HG03139 (cell line): ENCODE results near the gene CGA.
"Not testable (repeated sequence)": the region's sequence is repeated elsewhere in the genome, so short reads cannot be mapped to it uniquely, and the experiment has no call there.

Source experiments
- ATAC-seq: cut with Tn5 transposase; IDR thresholded peaks from one replicate; pipeline ENCODE4 v1.9.1; 2021; ENCODE audit not compliant: unreplicated experiment

The CGA gene

GRCh38 chr6:87095087-87095509 is at the start of gene CGA:
CGA (minus strand) TSS chr6:87095106; CDS start chr6:87088200, 6,906 bp downstream.
- ATAC-seq, result no peak

GRCh38 chr6:87139927-87140326 is 45.0 kb upstream of the CGA start:
- ATAC-seq, result not testable (repeated sequence)

GRCh38 chr6:87139236-87139635 is 44.3 kb upstream of the CGA start:
- ATAC-seq, result no peak

DNA sequence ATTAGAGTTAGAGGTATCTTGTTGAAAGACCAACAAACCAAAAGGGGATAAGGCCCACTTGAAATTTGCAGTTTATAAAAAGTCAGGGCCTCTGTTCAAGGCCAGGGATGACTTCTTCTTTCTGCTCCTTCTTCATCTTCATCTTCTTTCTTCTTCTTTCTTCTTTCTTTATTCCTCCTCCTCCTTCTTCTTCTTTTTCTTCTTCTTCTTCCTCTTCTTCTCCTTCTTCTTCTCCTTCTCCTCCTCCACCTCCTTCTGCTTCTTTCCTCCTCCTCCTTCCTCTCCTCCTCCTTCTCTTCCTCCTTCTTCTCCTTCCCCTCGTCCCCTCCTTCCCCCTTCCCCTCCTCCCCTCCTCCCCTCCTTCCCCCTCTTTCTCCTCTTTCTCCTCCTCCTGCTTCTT is 42.1 kb upstream of the CGA start:
- ATAC-seq, result no peak

GRCh38 chr6:87127737-87128136 is 32.8 kb upstream of the CGA start:
- no peak for ATAC-seq

DNA sequence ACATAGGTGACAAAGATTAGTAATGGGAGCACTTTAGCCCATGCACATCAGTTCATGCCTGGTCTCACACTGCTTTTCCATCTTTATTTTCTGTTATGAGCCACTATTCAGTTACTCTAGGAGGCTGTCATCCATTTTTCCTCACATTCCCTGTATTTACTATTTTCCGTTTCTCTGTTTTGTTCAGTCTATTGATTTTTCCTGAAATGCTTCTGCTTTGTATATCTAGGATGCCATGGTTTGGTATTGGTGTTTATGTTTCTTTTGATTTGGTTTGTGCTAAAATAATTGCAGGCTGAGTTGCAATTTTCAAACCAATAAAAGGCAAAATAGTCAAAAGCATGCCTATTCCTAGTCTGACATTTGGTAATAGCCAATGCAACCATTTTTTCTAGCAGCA is 31.6 kb upstream of the CGA start:
- no peak for ATAC-seq

DNA sequence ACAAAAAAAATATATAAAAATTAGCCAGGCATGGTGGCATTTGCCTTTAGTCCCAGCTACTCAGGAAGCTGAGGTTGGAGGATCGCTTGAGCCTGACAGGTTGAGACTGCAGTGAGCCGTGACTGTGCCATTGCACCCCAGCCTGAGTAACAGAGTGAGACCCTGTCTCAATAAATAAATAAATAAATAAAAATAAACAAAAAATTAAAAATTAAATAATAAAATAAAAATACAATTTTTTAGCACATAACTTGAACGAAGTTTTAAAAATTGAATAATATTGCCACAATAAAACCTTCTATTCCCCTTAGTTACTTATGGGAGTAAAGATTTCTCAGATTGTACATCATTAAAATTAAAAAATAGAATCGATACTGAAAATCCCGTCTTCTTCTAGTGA is 29.2 kb upstream of the CGA start:
- ATAC-seq, result no peak

DNA sequence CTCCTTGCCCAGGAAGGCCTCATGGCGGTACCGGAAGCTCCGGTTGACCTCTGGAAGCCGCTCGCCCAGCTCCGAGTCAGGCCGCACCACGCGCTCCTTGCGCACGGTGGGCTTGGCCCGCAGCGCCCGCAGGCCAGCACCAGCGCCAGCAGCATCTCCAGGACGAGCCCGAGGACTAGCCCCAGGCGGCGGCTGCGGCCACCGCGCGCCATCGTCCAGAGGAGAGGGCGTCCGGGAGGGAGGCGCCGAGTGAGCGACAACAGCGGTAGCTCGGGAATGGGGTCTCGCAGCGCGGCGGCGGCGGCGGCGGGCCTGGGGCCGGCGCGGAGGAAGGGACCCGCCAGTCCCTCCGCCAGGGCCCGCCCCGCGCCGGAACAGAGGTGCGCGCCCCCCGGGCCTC is 27.6 kb upstream of the CGA start:
- no peak for ATAC-seq

GRCh38 chr6:87118054-87118453 is 23.1 kb upstream of the CGA start:
- ATAC-seq, result no peak

- ATAC-seq, result no peak
Observed at GRCh38 chr6:87116922-87117321, 22.0 kb upstream of the CGA start.

- ATAC-seq, result no peak
Observed at GRCh38 chr6:87115402-87116135, 20.7 kb upstream of the CGA start.

DNA sequence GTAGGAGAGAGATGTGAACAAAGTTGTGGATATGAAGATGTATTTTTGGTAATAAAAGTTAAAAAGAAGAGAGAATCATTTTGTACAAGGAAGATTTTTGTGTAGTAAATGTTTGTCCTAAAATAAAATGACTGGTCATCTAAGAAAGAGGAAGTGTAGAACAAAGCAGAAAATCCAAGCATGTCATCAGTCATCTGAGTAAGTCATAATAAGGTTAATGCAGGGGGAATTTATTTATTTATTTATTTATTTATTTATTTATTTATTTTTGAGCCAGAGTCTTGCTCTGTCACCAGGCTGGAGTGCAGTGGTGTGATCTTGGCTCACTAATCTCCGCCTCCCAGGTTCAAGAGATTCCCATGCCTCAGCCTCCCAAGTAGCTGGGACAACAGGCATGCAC is 15.7 kb upstream of the CGA start:
- ATAC-seq, result no peak

GRCh38 chr6:87105823-87106222 is 10.9 kb upstream of the CGA start:
- ATAC-seq, result no peak

GRCh38 chr6:87104667-87105066 is 9.8 kb upstream of the CGA start:
- ATAC-seq, result no peak

DNA sequence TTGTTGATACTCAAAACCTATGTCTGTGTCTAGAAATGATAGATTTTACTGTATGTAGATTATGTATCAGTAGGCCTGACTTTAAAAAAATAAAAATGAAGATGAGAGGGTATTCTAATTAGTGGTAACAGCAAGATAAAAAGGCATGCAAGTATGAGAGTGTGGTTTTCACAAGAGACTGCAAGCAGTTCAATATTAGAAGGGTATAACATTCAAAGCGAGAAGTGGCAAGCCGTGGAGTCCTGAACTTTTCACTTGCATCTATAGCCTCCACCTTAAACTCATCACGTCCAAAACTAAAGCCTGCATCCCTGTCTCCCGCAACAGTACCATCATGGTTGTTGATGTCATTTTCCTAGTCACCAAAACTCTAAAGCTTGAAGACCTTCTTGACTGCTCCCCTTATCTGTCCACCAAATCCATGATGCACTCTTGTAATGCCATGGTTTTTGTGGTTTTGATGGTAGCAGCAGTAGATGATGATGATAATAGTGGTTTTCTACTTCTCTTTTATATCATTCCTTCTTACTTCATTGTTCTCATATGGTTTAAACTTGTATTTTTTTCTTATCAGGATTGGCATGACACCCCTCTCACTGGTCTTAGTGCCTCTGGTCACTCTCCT is 9.2 kb upstream of the CGA start:
- no peak for ATAC-seq

DNA sequence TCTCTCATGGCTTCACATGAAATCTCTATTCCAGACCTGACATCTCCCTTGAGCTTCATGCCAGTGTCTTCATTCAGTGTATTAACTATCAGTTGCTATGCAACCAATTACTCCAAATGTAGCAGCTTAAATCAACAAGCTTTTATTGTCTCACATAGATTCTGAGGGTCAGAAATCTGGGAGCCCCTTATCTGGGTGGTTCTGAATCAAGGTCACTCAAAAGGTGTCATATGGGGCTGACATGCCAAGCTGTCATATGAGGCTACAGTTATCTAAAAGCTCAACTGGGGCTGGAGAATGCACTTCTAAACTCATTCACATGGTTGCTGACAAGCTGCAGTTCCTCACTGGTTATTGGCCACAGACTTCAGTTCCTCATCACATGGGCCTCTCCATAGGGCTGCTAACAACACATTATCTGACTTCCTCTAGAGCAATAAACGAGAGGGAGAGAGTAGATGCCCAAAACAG is 7.3 kb upstream of the CGA start:
- no peak for ATAC-seq

GRCh38 chr6:87101067-87101466 is 6.2 kb upstream of the CGA start:
- ATAC-seq, result no peak

DNA sequence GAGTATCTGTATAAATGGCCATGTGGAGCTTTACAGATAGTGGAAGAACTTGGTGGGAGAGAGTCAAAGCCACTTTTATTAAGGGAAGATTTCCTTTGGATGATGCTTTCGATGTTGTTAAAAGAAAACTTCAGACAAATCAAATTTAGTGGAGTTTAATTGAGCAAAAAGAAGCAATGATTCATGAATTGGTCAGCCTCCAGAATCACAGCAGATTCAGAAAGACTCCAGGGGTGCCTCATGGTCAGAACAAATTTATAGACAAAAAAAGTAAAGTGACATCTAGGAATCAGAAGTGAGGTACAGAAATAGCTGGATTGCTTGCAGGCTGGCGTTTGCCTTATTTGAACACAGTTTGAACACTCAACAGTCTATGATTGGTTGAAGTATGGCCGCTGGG is 5.3 kb upstream of the CGA start:
- no peak for ATAC-seq

- ATAC-seq, result peak; percentile 77
Observed at GRCh38 chr6:87099472-87099871, 4.6 kb upstream of the CGA start.

- no peak for ATAC-seq
Observed at GRCh38 chr6:87094576-87094975, 330 bp downstream of the CGA start.

GRCh38 chr6:87093651-87094050 is 1.3 kb downstream of the CGA start:
- no peak for ATAC-seq

DNA sequence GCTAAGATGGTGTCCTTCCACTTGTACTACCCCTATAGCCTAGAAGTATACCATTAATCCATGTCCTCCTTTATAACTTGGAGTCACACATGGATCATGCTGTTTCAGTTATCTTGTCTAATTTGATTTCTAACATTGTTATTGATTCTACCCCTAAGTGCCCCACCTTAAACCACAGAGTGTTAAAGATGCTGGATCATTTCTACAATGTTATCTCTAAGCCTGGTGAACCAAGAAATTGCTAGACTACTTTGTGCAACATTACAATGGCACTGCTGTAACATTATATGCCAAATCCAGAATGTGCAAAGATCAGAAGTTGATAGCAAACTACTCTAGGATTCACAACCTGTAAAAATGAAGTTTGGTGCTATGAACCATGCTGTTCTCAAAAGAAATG is 1.7 kb downstream of the CGA start:
- no peak for ATAC-seq

DNA sequence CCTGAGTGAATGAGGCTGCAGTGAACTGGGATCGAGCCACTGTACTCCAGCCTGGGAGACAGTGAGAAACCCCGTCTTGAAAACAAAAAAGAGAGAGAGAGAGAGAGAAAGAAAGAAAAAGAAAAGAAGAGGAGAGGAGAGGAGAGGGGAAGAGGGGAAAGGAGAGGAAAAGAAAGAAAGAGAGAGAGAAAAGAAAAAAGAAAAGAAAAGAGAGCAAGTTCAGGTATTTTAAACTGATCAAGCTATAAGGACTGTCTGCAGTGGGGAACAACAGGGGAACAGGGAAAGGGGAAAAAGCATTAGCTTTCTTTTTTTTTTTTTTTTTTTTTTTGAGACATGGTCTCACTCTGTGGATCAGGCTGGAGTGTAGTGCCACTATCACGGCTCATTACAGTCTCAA is 2.5 kb downstream of the CGA start:
- ATAC-seq, result no peak
